ENCODE data around the gene IL10RA.

The IL10RA gene

DNA sequence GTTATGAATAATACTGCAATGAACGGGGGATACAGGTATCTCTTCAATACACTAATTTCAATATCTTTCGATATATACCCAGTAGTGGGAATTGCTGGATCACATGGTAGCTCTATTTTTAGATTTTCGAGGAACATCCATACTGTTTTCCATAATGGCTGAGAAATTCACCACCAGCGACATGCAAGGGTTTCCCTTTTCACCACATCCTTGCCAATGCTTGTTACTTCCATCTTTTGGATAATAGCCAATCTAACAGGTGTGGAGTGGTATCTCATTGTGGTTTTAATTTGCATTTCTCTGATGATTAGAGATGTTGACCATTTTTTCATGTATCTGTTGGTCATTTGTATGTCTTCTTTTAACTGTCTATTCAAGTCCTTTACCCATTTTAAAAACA is 5.9 kb downstream of the IL10RA start:
- DNase-seq (ENCODE audit: low read depth) = no peak

DNA sequence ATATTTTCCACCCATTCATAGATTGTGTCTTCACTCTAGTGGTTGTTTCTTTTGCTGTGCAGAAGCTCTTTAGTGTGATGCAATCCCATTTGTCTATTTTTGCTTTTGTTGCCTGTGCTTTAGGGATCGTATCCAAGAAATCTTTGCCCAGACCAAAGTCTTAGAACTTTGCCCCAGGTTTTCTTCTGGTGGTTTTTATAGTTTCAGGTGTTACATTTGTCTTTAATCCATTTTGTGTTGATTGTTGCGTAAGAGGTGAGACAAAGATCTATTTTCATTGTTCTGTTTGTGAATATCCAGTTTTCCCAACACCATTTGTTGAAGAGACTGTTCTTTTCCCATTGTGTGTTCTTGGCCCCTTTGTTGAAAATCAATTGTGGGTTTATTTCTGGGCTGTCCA is 6.4 kb downstream of the IL10RA start:
- no peak for DNase-seq (ENCODE audit: low read depth)

DNA sequence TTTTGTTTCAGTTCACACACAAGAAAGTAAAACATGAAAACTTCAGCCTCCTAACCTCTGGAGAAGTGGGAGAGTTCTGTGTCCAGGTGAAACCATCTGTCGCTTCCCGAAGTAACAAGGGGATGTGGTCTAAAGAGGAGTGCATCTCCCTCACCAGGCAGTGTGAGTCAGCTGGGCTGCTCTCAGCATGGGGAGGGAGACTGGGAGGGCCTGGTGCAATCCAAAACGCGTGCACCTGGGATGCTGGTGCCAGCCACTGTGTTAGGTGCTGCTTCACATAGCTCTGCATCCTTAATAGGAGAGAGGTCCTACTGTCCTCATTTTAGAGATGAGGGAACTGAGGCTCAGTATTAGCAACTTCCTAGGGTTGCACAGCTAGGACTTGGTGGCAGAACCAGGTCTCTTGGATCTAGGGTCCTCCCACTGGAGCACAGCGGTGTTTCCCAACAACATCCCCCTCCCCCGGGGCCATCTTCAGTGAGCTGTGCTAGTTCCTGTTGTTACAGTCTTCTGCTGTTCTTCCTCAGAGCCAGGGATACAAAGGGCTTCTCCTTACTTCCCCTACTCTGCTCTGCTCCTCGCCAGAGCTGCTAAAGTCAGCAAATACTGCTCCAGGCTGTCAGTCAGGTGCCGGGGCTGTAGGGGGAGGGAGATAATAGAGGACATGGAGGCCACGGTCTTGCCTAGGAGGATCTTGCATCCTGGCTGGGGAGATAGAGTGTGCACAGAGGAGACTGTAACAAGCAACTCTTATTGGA is 8.0 kb downstream of the IL10RA start:
- no peak for DNase-seq (ENCODE audit: low read depth)

DNA sequence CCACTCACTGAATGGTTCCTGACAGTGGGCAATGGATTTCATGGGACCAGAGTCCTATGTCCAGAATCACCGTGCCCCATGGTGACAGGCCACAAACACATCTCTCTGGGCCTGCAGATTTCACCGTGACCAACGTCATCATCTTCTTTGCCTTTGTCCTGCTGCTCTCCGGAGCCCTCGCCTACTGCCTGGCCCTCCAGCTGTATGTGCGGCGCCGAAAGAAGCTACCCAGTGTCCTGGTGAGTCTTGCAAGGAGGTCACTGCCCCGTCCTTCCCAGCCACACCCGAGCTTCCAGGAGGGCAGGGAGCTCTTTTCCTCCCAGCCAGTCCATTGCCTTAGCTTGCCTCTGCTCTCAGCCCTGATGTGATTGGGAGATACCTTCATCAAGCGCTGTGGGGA is 9.3 kb downstream of the IL10RA start:
- DNase-seq (ENCODE audit: low read depth) = no peak

DNA sequence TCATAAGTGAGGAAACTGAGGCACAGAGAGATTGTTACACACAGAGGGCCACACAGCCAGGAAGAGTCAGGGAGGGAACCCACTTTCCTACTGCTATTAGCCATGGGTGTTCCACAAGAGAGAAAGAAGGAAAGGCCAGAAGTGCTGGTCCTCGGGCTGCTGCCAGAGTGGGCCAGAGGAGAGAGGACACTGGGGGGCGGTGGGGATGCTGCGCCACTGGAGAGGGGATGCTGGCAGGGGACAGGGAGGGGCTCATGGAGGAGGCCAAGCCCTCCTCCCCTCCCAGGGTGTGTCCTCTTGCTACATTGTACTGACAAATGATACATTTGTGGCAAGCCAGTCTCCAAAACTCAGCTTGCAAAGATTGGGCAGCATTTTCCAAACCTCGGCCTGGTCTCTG is 9.9 kb downstream of the IL10RA start:
- DNase-seq (ENCODE audit: low read depth) = no peak

DNA sequence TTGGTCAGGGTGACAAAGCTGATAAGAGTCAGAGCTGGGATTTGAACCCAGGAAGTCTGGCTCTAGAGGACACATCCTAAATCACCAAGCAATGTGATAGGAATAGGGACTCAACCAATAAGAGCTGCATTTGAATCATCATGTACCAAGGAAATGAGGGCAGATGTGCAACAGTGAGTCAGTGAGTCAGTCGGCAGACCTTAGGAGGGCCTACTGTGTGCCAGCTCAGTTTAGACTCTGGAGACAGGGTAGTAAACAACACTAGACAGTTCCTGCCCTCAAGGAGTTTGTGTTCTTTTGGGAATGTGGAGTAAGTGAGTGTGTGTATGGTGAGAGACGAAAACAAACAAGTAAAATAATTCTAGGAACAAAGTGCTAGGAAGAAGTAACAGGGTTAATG is 11.2 kb downstream of the IL10RA start:
- no peak for DNase-seq (ENCODE audit: low read depth)

DNA sequence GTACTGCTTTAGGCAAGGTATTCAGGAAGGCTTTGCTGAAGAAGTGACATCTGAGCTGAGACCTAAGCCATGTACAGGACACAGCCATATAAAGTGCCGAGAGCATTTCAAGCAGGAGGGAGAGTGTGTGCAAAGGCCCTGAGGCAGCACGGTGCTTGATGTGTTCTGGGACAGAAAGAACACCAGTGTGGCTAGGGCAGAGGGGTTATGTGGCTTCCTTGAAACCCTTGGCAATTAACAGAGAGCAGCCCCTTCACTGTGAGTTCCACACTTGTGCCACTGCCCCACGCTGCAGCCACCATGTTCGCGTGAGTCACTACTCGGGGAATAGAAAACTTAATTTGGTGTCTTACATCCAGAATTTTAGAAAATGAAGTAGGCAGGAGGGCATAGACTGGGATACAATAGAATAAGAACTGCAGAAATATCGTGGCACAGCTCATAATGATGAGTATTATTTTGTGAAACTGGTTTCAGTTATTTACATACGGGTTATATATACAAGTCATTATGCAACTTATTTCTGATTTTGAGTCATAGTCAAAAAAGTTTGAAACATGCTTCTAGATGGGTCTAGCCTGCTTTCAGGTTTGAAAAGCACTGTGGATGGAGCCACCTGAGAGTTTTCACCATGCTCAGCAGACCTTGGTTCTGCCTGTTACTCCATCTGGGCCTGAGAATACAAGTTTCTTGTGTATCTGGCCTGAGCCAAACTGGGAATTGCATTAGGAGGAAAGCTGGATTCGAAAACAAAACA is 11.8 kb downstream of the IL10RA start:
- no peak for DNase-seq (ENCODE audit: low read depth)

DNA sequence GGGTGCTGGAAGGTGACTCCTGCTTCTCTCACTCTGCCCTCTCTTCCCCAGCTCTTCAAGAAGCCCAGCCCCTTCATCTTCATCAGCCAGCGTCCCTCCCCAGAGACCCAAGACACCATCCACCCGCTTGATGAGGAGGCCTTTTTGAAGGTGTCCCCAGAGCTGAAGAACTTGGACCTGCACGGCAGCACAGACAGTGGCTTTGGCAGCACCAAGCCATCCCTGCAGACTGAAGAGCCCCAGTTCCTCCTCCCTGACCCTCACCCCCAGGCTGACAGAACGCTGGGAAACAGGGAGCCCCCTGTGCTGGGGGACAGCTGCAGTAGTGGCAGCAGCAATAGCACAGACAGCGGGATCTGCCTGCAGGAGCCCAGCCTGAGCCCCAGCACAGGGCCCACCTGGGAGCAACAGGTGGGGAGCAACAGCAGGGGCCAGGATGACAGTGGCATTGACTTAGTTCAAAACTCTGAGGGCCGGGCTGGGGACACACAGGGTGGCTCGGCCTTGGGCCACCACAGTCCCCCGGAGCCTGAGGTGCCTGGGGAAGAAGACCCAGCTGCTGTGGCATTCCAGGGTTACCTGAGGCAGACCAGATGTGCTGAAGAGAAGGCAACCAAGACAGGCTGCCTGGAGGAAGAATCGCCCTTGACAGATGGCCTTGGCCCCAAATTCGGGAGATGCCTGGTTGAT is 12.6 kb downstream of the IL10RA start:
- no peak for DNase-seq (ENCODE audit: low read depth)

DNA sequence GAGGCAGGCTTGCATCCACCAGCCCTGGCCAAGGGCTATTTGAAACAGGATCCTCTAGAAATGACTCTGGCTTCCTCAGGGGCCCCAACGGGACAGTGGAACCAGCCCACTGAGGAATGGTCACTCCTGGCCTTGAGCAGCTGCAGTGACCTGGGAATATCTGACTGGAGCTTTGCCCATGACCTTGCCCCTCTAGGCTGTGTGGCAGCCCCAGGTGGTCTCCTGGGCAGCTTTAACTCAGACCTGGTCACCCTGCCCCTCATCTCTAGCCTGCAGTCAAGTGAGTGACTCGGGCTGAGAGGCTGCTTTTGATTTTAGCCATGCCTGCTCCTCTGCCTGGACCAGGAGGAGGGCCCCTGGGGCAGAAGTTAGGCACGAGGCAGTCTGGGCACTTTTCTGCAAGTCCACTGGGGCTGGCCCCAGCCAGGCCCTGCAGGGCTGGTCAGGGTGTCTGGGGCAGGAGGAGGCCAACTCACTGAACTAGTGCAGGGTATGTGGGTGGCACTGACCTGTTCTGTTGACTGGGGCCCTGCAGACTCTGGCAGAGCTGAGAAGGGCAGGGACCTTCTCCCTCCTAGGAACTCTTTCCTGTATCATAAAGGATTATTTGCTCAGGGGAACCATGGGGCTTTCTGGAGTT is 13.3 kb downstream of the IL10RA start:
- no peak for DNase-seq (ENCODE audit: low read depth)

DNA sequence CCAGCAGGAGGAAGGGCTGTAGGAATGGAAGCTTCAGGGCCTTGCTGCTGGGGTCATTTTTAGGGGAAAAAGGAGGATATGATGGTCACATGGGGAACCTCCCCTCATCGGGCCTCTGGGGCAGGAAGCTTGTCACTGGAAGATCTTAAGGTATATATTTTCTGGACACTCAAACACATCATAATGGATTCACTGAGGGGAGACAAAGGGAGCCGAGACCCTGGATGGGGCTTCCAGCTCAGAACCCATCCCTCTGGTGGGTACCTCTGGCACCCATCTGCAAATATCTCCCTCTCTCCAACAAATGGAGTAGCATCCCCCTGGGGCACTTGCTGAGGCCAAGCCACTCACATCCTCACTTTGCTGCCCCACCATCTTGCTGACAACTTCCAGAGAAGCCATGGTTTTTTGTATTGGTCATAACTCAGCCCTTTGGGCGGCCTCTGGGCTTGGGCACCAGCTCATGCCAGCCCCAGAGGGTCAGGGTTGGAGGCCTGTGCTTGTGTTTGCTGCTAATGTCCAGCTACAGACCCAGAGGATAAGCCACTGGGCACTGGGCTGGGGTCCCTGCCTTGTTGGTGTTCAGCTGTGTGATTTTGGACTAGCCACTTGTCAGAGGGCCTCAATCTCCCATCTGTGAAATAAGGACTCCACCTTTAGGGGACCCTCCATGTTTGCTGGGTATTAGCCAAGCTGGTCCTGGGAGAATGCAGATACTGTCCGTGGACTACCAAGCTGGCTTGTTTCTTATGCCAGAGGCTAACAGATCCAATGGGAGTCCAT is 14.1 kb downstream of the IL10RA start:
- no peak for DNase-seq (ENCODE audit: low read depth)

DNA sequence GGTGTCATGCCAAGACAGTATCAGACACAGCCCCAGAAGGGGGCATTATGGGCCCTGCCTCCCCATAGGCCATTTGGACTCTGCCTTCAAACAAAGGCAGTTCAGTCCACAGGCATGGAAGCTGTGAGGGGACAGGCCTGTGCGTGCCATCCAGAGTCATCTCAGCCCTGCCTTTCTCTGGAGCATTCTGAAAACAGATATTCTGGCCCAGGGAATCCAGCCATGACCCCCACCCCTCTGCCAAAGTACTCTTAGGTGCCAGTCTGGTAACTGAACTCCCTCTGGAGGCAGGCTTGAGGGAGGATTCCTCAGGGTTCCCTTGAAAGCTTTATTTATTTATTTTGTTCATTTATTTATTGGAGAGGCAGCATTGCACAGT is 14.6 kb downstream of the IL10RA start:
- no peak for DNase-seq (ENCODE audit: low read depth)

DNA sequence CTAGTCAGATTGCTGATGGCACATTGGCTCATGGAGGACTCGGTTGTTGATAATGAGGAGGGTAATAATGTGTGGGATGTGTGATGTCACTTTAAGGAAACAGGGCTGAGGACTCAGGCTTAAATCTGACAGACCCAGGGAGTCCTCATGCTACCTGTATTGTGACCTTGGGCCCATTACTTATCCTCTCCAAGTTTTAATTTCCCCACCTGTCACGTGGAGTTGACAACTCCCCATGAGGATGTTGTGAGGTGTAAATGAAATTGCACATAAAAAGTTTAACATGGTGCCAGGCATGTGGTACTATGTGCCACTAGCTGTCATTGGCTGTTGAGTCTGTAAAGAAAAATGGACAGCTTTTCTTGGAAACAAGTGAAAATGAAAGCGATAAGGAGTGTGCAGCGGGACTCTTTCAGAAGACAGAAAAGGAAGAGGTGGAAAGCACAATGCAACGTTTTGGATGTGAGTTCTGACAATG is 15.3 kb downstream of the IL10RA start:
- DNase-seq (ENCODE audit: low read depth) = no peak

DNA sequence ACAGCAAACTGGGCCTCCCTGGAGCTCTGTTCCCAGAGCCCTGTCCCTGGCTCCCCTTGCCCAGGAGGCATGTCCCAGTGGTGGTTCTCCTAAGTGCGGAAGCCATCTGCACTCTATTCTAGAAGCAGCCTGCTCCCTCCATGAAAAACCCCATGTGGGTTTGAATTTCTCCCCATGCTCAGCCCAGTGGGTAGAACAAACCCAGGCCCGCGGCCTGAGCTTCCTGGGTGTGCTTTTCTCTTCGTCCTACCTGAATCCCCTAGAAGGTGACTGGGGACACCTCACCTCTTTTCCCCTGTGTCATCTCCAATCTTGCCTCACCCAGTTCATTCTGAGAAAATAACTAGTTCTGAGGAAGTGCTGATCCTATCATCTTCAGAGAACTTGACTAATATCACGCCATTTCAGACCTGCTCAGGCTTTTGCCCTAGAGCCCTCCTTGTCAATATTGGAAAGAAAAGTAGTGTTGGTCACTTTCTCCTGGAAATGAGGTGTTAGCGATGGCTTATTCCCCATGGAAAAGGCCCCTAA is 15.9 kb downstream of the IL10RA start:
- DNase-seq (ENCODE audit: low read depth) = no peak

DNA sequence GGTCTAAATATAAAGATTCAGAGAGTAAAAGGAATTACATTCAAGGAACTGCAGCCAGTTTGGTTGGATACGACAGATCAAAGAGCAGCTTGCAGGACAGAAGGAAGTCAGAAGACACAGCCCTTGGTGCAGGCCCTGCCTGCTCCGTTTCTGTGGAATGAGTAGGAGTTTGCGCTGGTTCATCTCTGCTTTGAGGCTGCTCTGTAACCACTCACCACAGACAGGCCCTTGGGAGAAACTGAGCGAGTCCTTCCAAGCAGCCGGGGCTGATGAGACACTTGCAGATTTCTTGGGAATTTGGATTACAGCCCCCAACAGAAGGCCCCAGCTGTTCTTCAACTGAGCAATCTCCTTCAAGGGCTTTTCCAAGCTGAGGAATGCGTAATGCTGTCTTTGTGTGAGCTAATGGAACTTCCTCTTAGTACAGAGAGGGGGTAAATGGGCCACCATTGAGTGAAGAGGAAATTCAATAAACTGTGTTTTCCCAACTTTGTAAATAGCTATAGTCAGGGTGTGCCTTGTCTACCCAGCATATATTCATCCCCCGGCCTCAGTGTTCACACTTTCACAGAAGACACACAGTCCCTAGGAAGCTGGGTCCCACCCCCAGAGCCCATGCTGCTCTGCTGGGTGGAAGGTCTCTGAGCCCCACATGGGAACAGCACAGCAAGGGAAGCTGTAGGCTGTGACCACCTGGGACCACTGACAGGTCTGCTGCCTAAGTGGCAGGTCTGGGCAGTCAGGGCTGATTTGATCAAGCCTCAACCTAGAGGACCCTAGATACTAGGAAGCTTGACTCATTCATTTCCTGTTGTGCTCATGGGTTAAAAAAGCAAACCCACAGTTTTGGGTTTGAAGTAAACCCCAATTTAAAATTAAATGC is 16.6 kb downstream of the IL10RA start:
- DNase-seq (ENCODE audit: low read depth) = no peak

DNA sequence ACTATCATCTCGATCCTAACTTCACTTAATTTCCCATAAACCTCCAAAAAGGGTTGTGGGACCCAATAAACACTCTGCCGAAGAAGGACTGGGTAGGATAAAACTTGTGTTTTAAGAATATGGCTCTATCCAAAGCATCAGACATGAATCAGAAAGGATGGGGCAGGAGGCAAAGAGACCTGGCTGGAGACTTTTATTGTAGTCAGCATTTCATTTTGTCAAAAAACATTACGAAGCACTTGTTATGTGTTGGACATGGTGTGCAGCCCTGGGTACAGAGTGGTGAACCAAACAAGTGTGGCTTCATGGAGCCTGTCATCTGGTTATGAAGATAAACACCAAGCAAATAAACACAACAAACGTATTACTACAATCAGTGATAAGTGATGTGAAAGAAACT is 17.3 kb downstream of the IL10RA start:
- DNase-seq (ENCODE audit: low read depth) = no peak

DNA sequence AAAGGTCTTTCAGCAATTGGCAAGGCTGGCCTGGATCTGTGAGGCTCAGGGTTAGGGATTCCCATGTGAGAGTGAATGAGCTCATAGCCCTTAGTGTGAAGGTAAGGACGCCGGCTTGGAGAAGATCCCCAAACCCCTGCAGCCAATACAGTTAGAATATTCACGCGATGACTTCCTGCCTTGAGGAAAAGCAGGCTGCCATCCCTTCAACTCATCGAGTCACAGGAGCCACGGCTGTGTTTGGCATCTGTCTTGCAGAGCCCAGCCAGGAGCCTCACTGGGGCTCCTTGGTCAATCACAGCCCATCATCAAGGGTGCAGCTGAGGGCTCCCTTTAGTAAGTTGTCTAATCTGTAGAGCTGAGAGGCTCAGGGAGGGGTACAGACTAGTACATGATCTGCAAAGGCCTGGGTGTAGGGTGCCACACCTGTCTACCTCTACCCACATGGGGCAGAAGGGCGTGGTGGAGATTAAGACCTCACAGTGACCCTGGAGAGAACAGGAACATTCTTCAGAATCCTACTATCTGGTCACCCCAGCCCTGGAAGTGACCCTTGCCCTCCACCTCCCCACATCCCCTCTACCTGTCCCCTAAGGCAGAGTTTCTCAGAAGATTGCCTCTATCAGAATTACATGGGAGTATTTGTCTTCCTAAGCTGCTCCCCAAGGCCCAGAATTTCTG is 18.5 kb downstream of the IL10RA start:
- DNase-seq (ENCODE audit: low read depth) = no peak

DNA sequence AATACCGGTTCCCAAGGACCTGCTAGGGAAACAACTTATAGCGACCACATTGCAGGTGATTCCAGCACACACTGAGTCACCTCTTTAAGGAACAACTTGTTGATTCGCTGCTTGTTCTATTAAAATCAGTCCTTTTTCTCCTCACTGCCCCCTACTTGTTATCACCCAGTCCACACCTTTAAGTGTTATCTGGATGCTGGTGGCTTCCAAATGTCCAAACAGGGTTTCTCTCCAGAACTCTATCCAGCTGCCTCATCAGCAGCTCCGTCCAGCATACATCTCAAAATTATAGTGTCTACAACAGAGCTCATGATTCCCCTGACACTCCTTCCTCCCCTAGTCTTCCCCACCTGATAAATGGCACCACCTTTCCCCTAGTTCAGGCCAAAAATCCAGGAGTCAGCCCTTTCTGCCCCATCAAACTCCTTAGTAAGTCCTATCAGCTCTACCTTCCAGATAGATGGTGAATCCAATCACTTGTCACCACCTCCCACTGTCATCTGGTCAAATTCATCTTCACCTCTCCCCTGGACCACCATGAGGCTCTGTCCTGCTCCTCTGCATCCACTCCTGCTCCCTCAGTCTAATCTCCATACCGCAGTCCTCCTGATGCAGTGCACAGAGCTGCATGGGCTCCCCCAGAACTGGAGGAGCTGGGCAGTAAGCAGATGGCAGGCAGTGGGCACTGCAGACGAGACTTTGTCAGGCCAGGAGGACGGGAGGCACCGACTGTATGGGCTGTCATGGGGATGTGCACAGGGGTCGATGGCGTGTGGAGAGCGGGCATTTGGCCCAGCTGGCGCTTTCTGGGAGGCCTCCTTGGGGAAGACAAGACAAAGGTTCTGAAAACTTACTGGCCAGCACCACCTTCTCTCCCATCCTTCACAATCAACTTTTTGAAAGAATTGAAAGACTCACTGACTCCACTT is 19.3 kb downstream of the IL10RA start:
- no peak for DNase-seq (ENCODE audit: low read depth)

DNA sequence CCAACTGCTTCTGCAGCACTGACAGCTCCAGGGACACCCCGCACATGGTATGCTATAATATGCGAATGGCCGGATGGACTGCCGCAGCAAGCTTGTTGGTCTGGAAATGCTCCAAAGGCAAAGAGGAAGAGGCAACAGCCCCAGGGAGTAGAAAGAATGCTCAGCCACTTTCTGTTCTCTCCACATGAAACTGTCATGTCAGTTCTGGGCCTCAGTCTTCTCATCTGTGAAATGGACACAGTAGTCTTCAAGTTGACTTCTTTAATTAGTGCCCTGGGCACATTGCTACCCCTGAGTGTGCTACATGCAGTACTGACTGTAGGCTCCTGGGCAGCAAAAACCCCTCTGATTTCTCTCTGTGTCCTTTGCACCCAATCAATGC is 19.9 kb downstream of the IL10RA start:
- DNase-seq (ENCODE audit: low read depth) = no peak

DNA sequence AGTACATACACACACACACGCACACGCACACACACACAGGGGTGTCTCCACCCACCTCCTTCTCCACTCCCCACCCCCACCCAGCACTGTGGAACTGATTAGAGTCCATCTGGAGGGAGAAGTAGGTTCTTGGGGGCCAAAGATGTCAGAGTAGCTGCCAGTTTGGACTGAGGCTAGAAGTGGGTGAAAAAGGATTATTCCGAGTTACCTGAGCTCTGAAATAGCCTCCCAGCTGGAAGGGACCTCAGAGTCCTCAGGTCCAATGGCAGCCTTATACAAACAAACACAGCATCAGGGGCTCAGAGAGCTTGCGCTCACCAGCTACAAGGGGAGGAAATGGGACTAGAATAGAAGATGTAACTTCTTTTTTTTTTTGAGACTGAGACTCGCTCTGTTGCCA is 20.8 kb downstream of the IL10RA start:
- DNase-seq (ENCODE audit: low read depth) = no peak
